Activated T-helper 17 cell treated with anti-CD3 and anti-CD28 coated beads, Interleukin-2, amount 50 U/mL, for 72 hours (primary cell): ENCODE results near the gene OR2G2. TPM values are rescaled to one million over a fixed set of nuclear protein-coding genes. Genes with fewer than 3 reads are reported as not detected.

Source experiments
- ATAC-seq: fragments of 150-1000 bp; cut with Tn5 transposase; replicated peaks from 2 replicates; pipeline ENCODE4 v1.10.0; 2021; ENCODE audit warnings: mild to moderate bottlenecking, moderate library complexity
- H3K27ac Mint-ChIP-seq: one replicate; pipeline ENCODE4 v1.8.0; 2022; ENCODE audit warnings: mixed read lengths
- H3K27me3 Mint-ChIP-seq: one replicate; pipeline ENCODE4 v1.8.0; 2022; ENCODE audit warnings: mixed read lengths
- H3K36me3 Mint-ChIP-seq: one replicate; pipeline ENCODE4 v1.8.0; 2022; ENCODE audit warnings: low read depth, mild to moderate bottlenecking, mixed read lengths
- H3K4me1 Mint-ChIP-seq: one replicate; pipeline ENCODE4 v1.8.0; 2022; ENCODE audit warnings: mixed read lengths
- H3K4me3 Mint-ChIP-seq: one replicate; pipeline ENCODE4 v1.8.0; 2022; ENCODE audit warnings: mild to moderate bottlenecking, mixed read lengths
- H3K9me3 Mint-ChIP-seq: one replicate; pipeline ENCODE4 v1.8.0; 2022; ENCODE audit warnings: mixed read lengths
- total RNA-seq, 2 donors: library from RNA; stranded (reverse); gene quantifications; one replicate each; pipeline ENCODE4 v1.2.3, GENCODE V29; 2022

Gene OR2G2, protein sequence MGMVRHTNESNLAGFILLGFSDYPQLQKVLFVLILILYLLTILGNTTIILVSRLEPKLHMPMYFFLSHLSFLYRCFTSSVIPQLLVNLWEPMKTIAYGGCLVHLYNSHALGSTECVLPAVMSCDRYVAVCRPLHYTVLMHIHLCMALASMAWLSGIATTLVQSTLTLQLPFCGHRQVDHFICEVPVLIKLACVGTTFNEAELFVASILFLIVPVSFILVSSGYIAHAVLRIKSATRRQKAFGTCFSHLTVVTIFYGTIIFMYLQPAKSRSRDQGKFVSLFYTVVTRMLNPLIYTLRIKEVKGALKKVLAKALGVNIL
- total RNA-seq, result not detected

DNA sequence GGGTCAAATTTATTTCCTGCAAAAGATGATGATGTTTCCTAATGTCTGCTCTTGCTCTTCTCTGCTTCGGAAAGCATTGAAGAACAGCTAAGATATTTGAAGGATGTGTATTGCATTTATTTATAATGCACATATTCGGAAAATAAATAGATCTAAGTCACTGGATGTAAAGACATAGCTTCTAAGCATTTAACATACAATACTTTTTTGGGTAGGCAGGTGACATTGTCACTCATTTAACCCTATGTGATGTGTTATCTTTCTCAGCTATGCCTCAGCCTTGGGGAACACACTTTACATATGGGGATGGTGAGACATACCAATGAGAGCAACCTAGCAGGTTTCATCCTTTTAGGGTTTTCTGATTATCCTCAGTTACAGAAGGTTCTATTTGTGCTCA is at the start of gene OR2G2:
TSS of gene OR2G2 (plus strand) at position 301 of the 400 bp plus-strand sequence. CDS start at position 301, 0 bp downstream.
- Mint-ChIP-seq H3K9me3 (no peaks in the 10 kb centered on the region), H3K27ac (no peak within 1 kb of the TSS), H3K36me3 (no peaks in the 10 kb centered on the region), H3K27me3 (peaks cover 7% of the 10 kb centered on the region), H3K4me3 (no peak within 1 kb of the TSS), H3K4me1 (no peaks in the 10 kb centered on the region)
- no peak for ATAC-seq

DNA sequence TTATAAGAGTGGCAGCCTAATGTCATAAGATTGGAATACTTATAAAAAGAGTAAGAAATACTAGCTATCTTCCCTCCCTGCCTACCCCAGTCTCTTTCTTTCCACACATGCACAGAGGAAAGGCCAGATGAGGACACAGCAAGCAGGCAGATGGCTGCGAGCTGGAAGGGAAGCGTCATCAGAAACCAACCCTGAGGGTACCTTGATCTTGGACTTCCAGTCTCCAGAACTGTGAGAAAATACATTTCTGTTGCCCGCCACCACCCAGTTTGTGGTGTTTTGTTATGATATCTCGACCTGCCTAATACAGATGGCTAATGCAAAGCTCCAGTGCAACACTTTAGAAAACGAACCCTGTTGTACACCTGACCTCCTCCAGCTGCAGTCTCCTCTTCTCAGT is 49.6 kb upstream of the OR2G2 start:
- no peak for ATAC-seq
- H3K4me3 Mint-ChIP-seq, result no peak overlapping the region
- no peak overlapping the region for H3K27ac Mint-ChIP-seq
- peaks cover 17% of the 10 kb centered on the region for H3K27me3 Mint-ChIP-seq
- no peaks in the 10 kb centered on the region for H3K36me3 Mint-ChIP-seq
- H3K9me3 Mint-ChIP-seq, result no peaks in the 10 kb centered on the region
- H3K4me1 Mint-ChIP-seq, result peaks cover 4% of the 10 kb centered on the region

DNA sequence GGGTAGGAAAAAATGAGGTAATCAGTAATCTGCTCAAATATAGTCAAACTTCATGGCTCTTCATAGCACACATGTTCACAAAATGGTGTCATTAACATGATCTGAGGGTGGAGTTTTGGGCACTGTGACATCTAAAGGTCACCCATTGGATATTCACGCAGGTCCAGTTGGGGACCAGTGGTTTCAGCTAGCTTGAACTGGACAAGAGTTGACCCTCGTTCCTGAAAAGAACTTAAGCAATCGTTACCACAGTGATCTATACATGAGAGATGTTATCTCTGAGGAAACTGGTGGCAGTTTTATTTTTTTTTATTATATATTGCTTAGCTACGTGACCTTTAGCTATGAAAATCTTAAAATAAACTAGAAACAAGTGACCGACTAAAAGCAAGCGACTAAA is 48.9 kb upstream of the OR2G2 start:
- no peaks in the 10 kb centered on the region for H3K36me3 Mint-ChIP-seq
- H3K4me3 Mint-ChIP-seq, result no peak overlapping the region
- H3K4me1 Mint-ChIP-seq, result peaks cover 4% of the 10 kb centered on the region
- no peaks in the 10 kb centered on the region for H3K9me3 Mint-ChIP-seq
- no peak for ATAC-seq
- H3K27me3 Mint-ChIP-seq, result peaks cover 19% of the 10 kb centered on the region
- no peak overlapping the region for H3K27ac Mint-ChIP-seq

DNA sequence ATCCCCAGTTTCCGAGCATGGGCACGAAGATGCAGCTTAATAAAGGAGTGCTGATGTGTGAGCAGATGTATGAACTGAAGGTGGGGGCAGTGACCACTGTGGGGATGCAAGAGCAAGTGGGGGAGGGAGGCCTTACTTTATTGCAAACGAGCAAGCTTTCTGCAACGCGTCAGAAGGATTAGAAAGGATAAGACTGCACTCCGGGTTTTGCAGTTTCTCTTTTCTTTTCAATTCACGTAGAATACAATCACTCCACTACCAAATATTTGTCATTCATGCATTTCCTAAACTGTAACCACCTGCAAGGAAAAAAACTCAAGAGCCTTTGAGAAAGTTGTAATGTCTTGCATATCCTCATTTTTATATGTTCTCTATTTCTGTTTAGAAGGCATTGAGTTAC is 47.6 kb upstream of the OR2G2 start:
- Mint-ChIP-seq H3K27ac (no peak overlapping the region), H3K9me3 (no peaks in the 10 kb centered on the region), H3K4me1 (no peaks in the 10 kb centered on the region), H3K4me3 (no peak overlapping the region), H3K36me3 (no peaks in the 10 kb centered on the region), H3K27me3 (peaks cover 24% of the 10 kb centered on the region)
- ATAC-seq, result no peak

DNA sequence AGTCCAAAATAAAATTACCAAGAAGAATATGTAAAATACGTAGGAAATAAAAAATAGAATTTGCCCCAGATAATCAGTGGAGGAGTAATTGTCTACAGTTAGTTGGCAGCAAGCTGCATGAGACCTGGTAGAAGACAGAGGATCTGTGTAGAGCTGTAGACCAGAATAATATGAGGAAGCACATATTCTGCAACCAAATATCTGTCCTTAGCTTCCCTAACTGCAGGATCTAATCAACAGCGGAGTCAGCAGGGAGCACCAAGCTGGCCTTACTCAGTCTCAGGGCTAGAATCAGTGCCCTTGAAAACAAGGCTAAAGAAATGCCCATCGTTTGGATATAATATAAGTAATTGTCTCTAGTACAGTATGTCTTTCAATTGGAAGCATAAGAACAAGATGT is 45.3 kb upstream of the OR2G2 start:
- peaks cover 29% of the 10 kb centered on the region for H3K27me3 Mint-ChIP-seq
- no peaks in the 10 kb centered on the region for H3K4me1 Mint-ChIP-seq
- H3K4me3 Mint-ChIP-seq, result no peak overlapping the region
- no peak overlapping the region for H3K27ac Mint-ChIP-seq
- ATAC-seq, result no peak
- no peaks in the 10 kb centered on the region for H3K9me3 Mint-ChIP-seq
- H3K36me3 Mint-ChIP-seq, result no peaks in the 10 kb centered on the region

DNA sequence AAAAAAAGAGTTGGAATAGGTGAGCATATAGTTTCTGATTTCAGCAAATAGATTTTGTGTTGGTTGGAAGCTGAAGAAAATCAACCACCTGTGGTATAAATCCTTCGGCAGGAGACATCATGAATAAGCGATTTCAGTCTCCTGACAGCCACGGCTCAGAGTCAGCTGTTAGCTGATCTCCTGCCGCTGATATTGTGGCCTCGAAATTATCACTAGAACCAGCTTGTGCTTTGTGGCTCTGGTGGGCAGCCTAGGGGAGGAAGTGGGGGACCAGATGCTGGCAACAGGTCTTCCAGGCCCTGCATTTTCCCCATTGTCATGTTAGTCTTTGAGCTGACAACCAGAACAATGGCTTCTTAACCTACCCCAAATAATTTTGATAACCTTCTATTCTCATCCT is 40.1 kb upstream of the OR2G2 start:
- peaks cover 31% of the 10 kb centered on the region for H3K27me3 Mint-ChIP-seq
- H3K36me3 Mint-ChIP-seq, result no peaks in the 10 kb centered on the region
- peak overlapping the region; percentile 15 for H3K4me3 Mint-ChIP-seq
- H3K9me3 Mint-ChIP-seq, result no peaks in the 10 kb centered on the region
- H3K27ac Mint-ChIP-seq, result no peak overlapping the region
- no peak for ATAC-seq
- H3K4me1 Mint-ChIP-seq, result peaks cover 8% of the 10 kb centered on the region

DNA sequence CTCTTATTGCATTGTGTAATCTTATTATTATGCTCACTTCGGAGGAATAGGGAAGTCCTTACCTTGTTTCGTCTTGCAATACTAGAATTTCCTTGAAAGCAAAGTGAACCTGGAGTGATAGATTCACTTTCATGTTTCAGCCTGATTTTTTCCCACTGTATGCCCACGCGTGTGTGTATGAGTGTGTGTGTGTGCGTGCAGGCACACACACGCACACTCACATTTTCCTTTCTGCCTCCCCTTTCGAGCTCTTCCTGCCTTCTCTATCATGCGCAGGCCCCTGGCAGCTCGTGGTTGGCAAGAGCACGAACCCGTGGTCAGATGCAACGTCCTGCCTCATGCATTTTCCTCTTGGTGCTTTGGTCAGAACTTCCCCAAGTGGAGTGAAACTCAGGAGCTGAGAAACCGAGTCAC is 39.4 kb upstream of the OR2G2 start, which contains the start of gene GCSAML:
TSS of gene GCSAML (plus strand) at position 366 of the 414 bp plus-strand sequence. CDS start 58 bp downstream, outside the sequence.
- Mint-ChIP-seq H3K27me3 (peaks cover 31% of the 10 kb centered on the region), H3K27ac (no peak within 1 kb of the TSS), H3K4me3 (peak within 1 kb of the TSS; percentile 15), H3K36me3 (no peaks in the 10 kb centered on the region), H3K4me1 (peaks cover 8% of the 10 kb centered on the region), H3K9me3 (no peaks in the 10 kb centered on the region)
- peak; percentile 64 for ATAC-seq

DNA sequence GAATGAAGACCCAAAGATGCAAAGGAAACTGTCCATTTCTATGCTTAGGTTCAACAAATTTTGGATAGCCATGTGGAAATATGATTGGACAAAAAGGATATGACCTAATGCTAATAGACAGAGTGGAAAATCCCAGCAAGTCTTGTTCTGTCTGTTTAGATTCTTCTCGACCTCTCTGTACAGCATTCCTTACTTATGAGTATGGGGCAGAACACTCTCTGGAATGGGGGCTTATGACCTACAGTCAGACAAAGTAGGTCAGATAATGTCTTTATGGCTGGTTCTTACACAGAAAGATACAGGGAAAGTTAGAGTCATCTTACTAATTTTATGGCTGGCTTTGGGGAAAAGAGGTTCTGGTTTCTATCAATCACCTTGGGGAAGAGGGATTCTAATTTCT is 36.4 kb upstream of the OR2G2 start:
- Mint-ChIP-seq H3K27me3 (peaks cover 16% of the 10 kb centered on the region), H3K9me3 (no peaks in the 10 kb centered on the region), H3K4me1 (peaks cover 8% of the 10 kb centered on the region), H3K4me3 (no peak overlapping the region), H3K36me3 (no peaks in the 10 kb centered on the region), H3K27ac (no peak overlapping the region)
- no peak for ATAC-seq

DNA sequence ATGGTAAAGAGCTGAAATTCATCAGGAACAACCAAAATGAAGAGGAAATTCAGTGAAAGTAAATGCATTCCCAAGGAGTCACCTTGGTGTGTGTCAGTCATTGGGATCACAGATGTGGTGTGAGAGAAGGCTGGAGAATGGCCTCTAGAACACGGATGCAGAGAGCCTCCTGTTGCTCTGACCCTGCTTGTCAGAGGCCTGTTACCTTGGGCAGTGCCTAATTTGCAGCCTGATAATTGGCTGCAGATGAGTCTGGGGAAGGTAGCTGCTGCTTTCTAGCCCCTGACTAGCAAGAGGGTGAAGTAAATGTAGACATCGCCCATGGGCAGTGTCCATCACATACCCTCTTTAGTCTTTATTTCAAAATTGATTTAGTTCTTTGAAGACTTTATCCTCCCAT is 35.9 kb upstream of the OR2G2 start:
- Mint-ChIP-seq H3K36me3 (no peaks in the 10 kb centered on the region), H3K4me3 (no peak overlapping the region), H3K27ac (no peak overlapping the region), H3K4me1 (peaks cover 8% of the 10 kb centered on the region), H3K9me3 (no peaks in the 10 kb centered on the region), H3K27me3 (peaks cover 16% of the 10 kb centered on the region)
- no peak for ATAC-seq

DNA sequence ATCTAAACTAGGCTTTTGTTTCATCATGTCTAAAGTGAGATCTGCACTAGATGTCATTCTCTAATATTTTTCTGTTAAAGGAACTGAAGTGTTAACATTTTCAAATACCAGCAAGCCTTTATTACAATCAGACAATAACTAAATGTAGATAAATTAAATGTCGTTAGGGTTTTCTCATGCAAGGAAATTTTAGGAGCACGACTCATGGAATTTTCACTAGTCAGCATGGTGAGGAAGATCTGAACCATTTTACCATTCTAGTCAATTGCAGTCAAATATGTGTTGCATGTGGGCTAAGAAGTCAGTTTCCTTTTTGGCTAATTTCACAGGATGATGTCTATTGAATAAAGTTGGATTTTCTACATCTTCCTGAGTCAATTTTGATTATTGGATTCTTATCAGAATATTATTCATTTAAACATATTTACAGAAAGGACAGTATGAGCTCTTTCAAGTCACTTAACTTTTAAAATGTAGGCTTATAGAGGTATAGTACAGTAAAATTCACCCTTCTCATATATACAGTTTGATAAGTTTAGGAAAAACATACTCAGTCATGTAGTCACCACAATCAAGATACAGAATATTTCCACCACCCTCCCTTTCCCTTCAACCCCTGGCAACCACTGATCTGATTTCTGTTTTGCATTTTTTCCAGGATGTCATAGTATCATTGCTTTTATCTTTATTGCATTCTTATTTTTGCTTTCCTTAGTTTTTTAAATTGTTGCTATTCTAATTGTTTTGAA is 30.1 kb upstream of the OR2G2 start:
- no peak overlapping the region for H3K4me3 Mint-ChIP-seq
- ATAC-seq, result no peak
- no peaks in the 10 kb centered on the region for H3K9me3 Mint-ChIP-seq

DNA sequence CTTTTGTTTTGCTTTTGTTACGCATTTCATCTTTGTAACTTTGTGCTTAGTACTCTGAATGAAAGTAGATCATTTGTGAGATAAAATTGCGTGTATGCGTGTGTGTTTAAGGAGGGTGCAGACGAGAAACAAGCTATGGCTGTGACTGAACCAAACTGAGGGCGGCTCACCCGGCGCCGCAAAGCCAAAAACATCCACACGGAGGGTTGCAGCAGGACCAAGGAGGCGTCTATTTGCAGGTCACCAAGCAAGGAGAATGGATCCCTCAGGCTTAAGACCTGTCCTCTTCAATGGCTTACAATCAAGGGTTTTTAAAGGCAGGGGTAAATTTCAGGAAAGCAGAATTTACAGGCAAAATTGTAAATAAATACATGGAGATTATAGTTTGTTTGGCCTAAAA is 26.4 kb upstream of the OR2G2 start:
- H3K27me3 Mint-ChIP-seq, result peaks cover 3% of the 10 kb centered on the region
- H3K9me3 Mint-ChIP-seq, result no peaks in the 10 kb centered on the region
- ATAC-seq, result no peak
- H3K4me1 Mint-ChIP-seq, result no peaks in the 10 kb centered on the region
- no peaks in the 10 kb centered on the region for H3K36me3 Mint-ChIP-seq
- no peak overlapping the region for H3K27ac Mint-ChIP-seq
- no peak overlapping the region for H3K4me3 Mint-ChIP-seq

More for the DNA sequence above, 30.1 kb upstream of the OR2G2 start:
- peaks cover 3% of the 10 kb centered on the region for H3K27me3 Mint-ChIP-seq
- no peak overlapping the region for H3K27ac Mint-ChIP-seq
- H3K36me3 Mint-ChIP-seq, result no peaks in the 10 kb centered on the region
- H3K4me1 Mint-ChIP-seq, result no peaks in the 10 kb centered on the region

DNA sequence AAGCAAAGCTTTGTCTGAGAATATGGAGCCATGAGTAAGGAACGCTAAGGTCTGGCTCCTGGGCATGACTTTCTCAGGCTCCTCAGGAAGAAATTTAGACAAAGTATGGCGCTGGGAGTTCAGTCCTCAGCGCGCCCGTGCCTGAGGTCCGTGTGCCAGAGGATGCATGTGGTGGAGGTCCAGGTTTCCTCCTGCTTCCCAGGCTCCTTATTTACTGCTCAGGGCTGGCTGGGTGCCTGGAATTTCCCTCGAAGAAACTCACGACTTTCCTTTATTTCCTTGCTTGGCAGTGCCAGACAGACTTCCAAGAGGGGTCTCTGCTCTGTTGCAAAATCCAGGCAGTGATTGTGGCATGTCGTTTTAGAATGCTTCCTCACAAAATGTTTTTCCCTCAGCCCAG is 26.0 kb upstream of the OR2G2 start:
- ATAC-seq, result no peak
- no peak overlapping the region for H3K27ac Mint-ChIP-seq
- no peaks in the 10 kb centered on the region for H3K9me3 Mint-ChIP-seq
- H3K4me1 Mint-ChIP-seq, result no peaks in the 10 kb centered on the region
- no peak overlapping the region for H3K4me3 Mint-ChIP-seq
- peaks cover 3% of the 10 kb centered on the region for H3K27me3 Mint-ChIP-seq
- no peaks in the 10 kb centered on the region for H3K36me3 Mint-ChIP-seq

DNA sequence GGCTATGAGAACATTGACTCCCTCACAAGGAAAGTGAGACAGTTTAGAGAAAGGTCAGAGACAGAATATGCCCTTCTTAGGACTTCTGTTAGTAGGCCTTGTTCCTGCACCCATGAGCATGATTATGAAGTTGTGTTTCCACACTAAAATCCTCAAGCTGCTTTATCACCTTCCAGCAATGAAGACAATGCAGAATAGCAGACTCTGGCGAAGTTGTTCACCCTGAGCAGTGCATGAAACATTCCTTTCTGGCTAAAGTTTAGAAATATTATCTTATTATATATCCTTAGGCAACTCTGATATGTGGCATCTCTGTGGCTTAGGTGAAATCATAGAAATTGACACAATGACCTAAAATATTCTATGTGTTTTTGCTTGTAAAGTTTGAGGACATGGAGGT is 13.9 kb upstream of the OR2G2 start:
- H3K27me3 Mint-ChIP-seq, result peaks cover 33% of the 10 kb centered on the region
- H3K27ac Mint-ChIP-seq, result no peak overlapping the region
- H3K36me3 Mint-ChIP-seq, result no peaks in the 10 kb centered on the region
- H3K4me1 Mint-ChIP-seq, result no peaks in the 10 kb centered on the region
- ATAC-seq, result no peak
- H3K9me3 Mint-ChIP-seq, result peaks cover 16% of the 10 kb centered on the region
- no peak overlapping the region for H3K4me3 Mint-ChIP-seq

DNA sequence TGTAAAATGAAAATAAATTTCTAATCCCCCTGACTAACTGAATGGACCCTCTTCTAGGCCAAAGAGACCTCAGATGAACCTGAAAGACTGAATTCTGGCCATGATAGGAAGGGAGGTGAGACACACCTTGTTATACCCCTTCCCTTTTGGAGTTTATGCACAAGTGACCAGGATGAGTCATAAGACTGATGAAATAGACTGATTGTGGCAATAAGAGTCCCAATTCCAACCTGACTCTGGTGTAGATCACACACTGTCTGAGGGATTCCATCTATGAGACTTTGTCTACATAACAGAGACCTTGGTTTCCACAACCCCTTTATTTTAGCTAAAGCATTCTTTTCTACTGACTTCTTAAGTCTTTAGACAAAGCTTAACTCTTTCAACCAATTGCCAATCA is 13.5 kb upstream of the OR2G2 start:
- no peak for ATAC-seq
- H3K9me3 Mint-ChIP-seq, result peaks cover 16% of the 10 kb centered on the region
- no peaks in the 10 kb centered on the region for H3K36me3 Mint-ChIP-seq
- H3K27ac Mint-ChIP-seq, result no peak overlapping the region
- H3K27me3 Mint-ChIP-seq, result peaks cover 33% of the 10 kb centered on the region
- no peak overlapping the region for H3K4me3 Mint-ChIP-seq
- no peaks in the 10 kb centered on the region for H3K4me1 Mint-ChIP-seq

DNA sequence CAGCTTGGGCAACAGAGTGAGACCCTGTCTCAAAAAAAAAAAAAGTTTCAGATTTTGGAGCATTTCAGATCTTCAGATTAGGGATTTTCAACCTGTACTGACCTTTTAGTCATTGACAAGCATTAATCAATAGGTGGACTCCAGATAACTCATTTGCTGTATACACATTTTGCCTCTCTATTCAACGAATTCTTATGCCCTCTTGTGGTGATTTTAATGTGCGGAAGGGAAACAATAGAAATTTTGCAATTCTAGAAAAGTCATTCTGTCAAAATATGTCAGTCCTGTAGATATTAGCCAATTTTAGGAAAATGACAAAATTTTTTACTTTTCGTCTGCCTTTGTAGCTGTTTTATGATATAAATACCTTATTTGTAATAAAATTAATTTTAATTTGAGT is 11.6 kb upstream of the OR2G2 start:
- H3K9me3 Mint-ChIP-seq, result peaks cover 5% of the 10 kb centered on the region
- no peak overlapping the region for H3K27ac Mint-ChIP-seq
- H3K27me3 Mint-ChIP-seq, result peaks cover 33% of the 10 kb centered on the region
- no peaks in the 10 kb centered on the region for H3K4me1 Mint-ChIP-seq
- no peaks in the 10 kb centered on the region for H3K36me3 Mint-ChIP-seq
- H3K4me3 Mint-ChIP-seq, result no peak overlapping the region
- ATAC-seq, result no peak
